Stimulated activated naive CD8-positive, alpha-beta T cell treated with anti-CD3 and anti-CD28 coated beads, Interleukin-15, amount 100 ng/mL, for 72 hours (primary cell): ENCODE data around the gene PTGDS.

Experiments
- ATAC-seq: fragments of 150-1000 bp; cut with Tn5 transposase; 2 replicates; pipeline ENCODE4 v1.10.0; 2021; ENCODE audit warnings: mild to moderate bottlenecking, moderate library complexity
- DNase-seq, 2 donors: peaks; one replicate each; pipeline ENCODE4 v3.0.0; 2021 to 2022
- H3K27ac Mint-ChIP-seq, 2 donors: one replicate each; pipeline ENCODE4 v1.8.0; 2022; ENCODE audit warnings: mild to moderate bottlenecking in 2 of 2, mixed read lengths in 2 of 2, moderate library complexity in 2 of 2
- H3K27me3 Mint-ChIP-seq: one replicate; pipeline ENCODE4 v1.8.0; 2022; ENCODE audit warnings: mixed read lengths
- H3K4me1 Mint-ChIP-seq: one replicate; pipeline ENCODE4 v1.8.0; 2022; ENCODE audit warnings: mild to moderate bottlenecking, mixed read lengths
- H3K4me3 Mint-ChIP-seq, 2 donors: one replicate each; pipeline ENCODE4 v1.8.0; 2022; ENCODE audit warnings: mild to moderate bottlenecking in 2 of 2, mixed read lengths in 2 of 2, moderate library complexity in 1 of 2
- H3K9me3 Mint-ChIP-seq, 2 donors: one replicate each; pipeline ENCODE4 v1.8.0; 2022; ENCODE audit warnings: mixed read lengths in 2 of 2

Gene PTGDS

GRCh38 chr9:136984464-136985026 is 7.2 kb downstream of the PTGDS start:
- ATAC-seq (peak; percentile 26), DNase-seq (no peak)
- Mint-ChIP-seq H3K4me1 (no peaks in the 10 kb centered on the region), H3K27ac (no peak overlapping the region), H3K27me3 (peaks cover 42% of the 10 kb centered on the region), H3K4me3 (no peak overlapping the region), H3K9me3 (no peaks in the 10 kb centered on the region)

DNA sequence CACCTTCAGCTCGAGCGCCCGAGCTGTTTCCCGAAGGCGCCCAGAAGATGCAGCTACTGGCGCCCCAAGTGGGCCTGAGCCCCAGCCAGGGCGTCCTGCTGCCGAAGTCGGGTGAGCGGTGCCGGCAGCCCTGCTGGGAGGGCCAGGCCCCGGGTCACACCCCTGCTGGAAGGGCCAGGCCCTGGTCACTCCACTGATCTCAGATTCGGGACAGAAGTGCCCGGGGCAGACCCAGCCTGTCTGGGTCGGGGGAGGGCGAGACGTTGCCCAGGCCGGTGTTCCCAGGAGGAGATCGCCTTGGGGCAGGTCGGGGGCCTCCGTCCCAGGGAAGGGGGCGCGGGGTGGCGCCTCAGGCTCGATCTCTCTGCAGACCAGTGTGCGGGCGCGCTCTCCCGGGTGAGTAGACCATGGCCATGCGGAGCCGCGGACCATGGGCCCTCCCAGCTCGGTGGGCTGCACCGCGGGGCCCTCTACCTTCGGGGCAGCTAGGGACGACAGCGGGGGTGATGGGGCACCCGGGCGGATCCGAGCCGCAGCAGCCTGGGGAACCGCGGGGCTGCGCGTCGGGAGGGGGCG is 7.8 kb downstream of the PTGDS start:
- Mint-ChIP-seq H3K9me3 (no peaks in the 10 kb centered on the region), H3K4me1 (no peaks in the 10 kb centered on the region), H3K27me3 (peaks cover 48% of the 10 kb centered on the region), H3K4me3 (peak overlapping the region in 1 of 2 donors; percentile 43), H3K27ac (no peak overlapping the region)
- ATAC-seq (peak; percentile 27), DNase-seq (no peak)

DNA sequence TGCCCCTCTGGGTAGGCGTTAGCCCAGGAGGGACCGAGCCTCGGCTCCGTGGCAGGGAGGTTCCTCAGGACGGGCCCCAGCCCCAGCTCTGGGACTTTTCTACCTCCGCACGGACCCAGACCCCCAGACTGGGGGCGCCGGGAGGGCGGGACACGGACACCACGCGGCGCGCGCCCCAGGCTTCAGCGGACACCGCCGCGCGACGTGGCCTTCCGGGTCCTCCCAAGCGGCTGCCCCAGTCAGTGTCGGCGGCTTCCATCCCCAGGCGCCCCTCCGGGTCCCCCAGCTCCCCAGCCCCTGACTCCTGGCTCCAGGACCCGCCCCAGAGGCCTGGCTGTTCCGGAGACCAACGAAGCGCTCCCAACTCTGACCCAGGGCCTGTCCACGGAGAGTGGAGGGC is 8.5 kb downstream of the PTGDS start:
- no peak for ATAC-seq
- DNase-seq: no peak
- H3K9me3 Mint-ChIP-seq: no peaks in the 10 kb centered on the region
- H3K27ac Mint-ChIP-seq: no peak overlapping the region
- H3K4me1 Mint-ChIP-seq: no peaks in the 10 kb centered on the region
- H3K4me3 Mint-ChIP-seq: peak overlapping the region in 1 of 2 donors; percentile 30
- peaks cover 51% of the 10 kb centered on the region for H3K27me3 Mint-ChIP-seq

GRCh38 chr9:136988872-136989271 is 11.6 kb downstream of the PTGDS start:
- Mint-ChIP-seq H3K4me3 (no peak overlapping the region), H3K4me1 (peaks cover 21% of the 10 kb centered on the region), H3K27ac (no peak overlapping the region), H3K9me3 (no peaks in the 10 kb centered on the region), H3K27me3 (peaks cover 45% of the 10 kb centered on the region)
- DNase-seq: no peak
- no peak for ATAC-seq

DNA sequence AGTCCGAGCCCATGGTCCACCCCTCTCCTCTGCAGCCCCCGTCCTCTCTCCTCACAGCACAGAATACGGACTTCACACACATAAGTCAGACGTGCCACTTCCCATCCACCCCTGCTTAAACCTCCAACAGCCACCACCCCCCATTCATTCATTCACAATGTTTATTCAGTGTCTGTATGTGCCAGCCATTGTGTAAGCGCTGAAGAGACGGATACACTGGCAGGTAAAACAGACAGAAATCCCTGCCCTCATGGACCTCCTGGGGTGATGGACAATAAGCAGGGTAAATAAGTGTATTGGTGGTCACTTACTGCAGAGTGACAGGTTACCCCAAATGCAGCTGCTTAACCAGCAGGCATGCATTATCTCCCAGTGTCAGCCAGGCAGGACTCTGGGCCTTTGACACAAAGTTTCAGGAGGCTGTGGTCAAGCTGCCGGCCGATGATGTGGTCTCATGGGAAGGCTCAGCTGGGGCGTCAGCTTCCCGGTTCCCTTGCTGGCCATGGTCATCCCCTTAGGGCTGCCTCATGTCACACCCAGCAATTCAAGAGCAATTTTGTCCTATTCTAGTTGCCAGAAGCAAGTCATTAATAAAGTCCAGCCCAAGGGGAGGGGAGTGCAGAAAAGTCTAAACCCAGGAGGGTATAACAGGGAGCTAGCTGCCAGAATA is 13.1 kb downstream of the PTGDS start:
- H3K27ac Mint-ChIP-seq: no peak overlapping the region

GRCh38 chr9:136991993-136992818 is 14.9 kb downstream of the PTGDS start, which contains the start of gene PAXX:
PAXX (plus strand) TSS chr9:136992422; CDS start chr9:136992444, 22 bp downstream.
- peak within 1 kb of the TSS; percentile 73 to 81 for H3K27ac Mint-ChIP-seq

More for the DNA sequence above, 13.1 kb downstream of the PTGDS start:
- H3K9me3 Mint-ChIP-seq: no peaks in the 10 kb centered on the region
- no peak for ATAC-seq
- H3K27me3 Mint-ChIP-seq: peaks cover 33% of the 10 kb centered on the region
- H3K4me1 Mint-ChIP-seq: peaks cover 29% of the 10 kb centered on the region
- no peak for DNase-seq
- peak overlapping the region; percentile 5 to 31 for H3K4me3 Mint-ChIP-seq

DNA sequence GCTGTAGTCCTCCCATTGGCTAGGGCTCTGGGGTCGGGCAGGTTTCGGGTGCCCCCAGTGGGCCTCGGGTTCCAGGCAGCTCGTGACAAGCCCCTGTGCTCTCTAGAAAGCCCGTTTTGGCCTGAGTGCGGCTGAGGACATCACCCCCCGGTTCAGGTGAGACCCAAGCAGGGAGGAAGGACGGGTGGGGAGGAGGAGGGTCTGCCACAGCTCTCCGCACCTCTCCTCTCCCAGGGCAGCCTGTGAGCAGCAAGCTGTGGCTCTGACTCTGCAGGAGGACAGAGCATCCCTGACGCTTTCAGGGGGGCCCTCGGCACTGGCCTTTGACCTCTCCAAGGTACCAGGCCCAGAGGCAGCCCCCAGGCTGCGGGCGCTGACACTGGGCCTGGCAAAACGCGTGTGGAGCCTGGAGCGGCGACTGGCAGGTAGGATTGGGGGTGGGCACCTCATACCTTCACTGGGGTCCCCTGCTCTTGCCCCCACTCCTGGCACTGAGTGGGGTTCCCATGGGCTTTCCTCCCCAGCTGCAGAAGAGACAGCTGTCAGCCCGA is 15.6 kb downstream of the PTGDS start:
- peaks cover 54% of the 10 kb centered on the region for H3K4me1 Mint-ChIP-seq
- H3K27me3 Mint-ChIP-seq: peaks cover 22% of the 10 kb centered on the region
- peak overlapping the region; percentile 54 to 81 for H3K27ac Mint-ChIP-seq
- peak; percentile 4 for ATAC-seq
- no peaks in the 10 kb centered on the region for H3K9me3 Mint-ChIP-seq
- H3K4me3 Mint-ChIP-seq: peak overlapping the region; percentile 88 to 93
- no peak for DNase-seq

More at GRCh38 chr9:136991993-136992818, 14.9 kb downstream of the PTGDS start, which contains the start of gene PAXX:
- Mint-ChIP-seq H3K4me1 (peaks cover 47% of the 10 kb centered on the region), H3K9me3 (no peaks in the 10 kb centered on the region), H3K4me3 (peak within 1 kb of the TSS; percentile 88 to 93), H3K27me3 (peaks cover 23% of the 10 kb centered on the region)
- DNase-seq (peak; percentile 94 to 98), ATAC-seq (peak; percentile 85)

DNA sequence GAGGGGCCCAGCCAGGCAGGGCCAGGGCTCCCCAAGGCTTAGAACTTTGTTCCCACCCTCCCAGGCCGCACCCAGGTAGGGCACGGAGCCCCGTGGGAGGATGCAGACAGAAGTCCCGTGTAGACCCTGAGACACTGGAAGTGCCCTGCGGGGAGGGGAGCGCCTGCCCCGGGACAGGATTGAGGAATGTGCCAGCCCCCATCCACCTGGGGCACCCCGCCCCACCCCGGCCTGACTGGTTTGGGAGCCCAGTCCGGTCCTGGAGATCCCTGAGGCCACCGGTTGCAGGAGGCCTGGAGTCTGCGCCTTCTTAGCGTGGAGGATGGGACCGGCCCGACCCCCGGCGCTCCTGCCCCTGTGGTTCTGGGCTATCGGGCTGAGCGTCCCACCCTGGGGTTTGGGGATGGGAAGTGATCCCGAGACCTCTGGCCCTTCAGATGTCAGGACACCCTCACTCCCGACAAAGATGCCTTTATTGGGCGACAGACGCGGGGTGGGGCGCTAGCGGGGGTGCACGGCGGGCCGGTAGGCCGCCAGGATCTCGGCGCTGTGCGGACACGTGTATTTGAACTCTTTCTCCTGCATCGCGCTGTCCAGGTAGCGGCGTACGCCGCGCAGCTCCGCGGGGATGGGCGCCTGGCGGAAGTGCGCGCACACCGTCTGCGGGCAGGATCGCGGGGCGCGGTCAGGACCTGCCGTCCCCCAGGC is 17.0 kb downstream of the PTGDS start:
- no peak for ATAC-seq
- Mint-ChIP-seq H3K4me3 (peak overlapping the region; percentile 88 to 93), H3K9me3 (no peaks in the 10 kb centered on the region), H3K4me1 (peaks cover 68% of the 10 kb centered on the region), H3K27me3 (peaks cover 21% of the 10 kb centered on the region), H3K27ac (no peak overlapping the region)
- no peak for DNase-seq

- Mint-ChIP-seq H3K4me1 (peaks cover 74% of the 10 kb centered on the region), H3K27ac (no peak overlapping the region)
Measured at GRCh38 chr9:136994888-136995230, 17.6 kb downstream of the PTGDS start.

DNA sequence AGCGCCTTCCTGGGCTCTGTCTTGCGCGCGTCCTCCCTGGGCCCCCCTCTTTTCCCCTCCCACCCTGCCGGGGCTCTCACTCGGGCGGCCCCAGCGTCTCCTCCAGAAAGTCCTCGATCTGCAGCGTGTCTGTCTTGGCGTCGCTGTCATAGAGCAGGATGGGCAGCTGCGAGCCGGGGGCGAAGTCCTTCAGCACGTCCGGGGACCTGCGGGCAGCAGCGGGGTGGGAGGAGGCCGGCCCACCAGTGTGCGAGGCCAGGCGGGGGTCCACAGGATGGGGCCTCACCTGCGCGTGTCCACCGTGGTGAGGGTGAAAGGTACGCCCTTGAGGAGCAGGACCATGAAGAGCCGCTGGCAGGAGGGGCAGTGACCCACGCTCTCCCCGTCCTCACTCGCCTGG is 18.1 kb downstream of the PTGDS start:
- Mint-ChIP-seq H3K27ac (no peak overlapping the region), H3K4me1 (peaks cover 79% of the 10 kb centered on the region), H3K27me3 (peaks cover 11% of the 10 kb centered on the region), H3K4me3 (no peak overlapping the region), H3K9me3 (no peaks in the 10 kb centered on the region)
- DNase-seq: no peak
- no peak for ATAC-seq

More at GRCh38 chr9:136994888-136995230, 17.6 kb downstream of the PTGDS start:
- Mint-ChIP-seq H3K9me3 (no peaks in the 10 kb centered on the region), H3K4me3 (no peak overlapping the region), H3K27me3 (peaks cover 16% of the 10 kb centered on the region)
- no peak for ATAC-seq
- DNase-seq: no peak

DNA sequence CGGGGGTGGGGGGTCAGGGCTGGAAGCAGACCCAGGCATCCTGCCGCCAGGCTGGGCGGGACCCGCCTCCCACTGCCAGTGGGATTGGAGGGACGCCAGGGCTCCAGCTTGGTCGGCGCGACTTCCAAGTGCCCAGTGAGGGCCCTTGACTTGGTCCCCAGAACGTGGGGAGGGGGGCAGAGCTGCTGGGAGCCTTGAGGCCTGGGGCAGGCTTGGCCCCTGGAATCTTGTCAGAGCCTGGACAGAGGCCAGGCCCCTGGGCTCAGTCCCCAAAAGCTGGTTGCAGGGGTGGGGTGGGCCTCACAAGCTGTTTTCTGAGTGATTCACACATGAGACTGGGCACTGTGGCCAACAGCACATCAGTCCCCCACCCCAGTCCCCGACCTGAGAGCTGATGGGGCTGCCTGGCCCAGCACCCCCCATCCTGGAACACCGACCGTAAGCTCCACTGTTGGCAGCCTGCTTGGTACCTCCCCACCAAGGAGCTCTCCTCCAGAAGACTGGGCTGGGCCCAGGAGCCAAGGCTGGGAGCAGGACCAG is 18.5 kb downstream of the PTGDS start:
- H3K4me1 Mint-ChIP-seq: peaks cover 84% of the 10 kb centered on the region
- no peaks in the 10 kb centered on the region for H3K9me3 Mint-ChIP-seq
- DNase-seq (no peak), ATAC-seq (no peak)
- H3K4me3 Mint-ChIP-seq: peak overlapping the region in 1 of 2 donors; percentile 66
- H3K27ac Mint-ChIP-seq: no peak overlapping the region
- H3K27me3 Mint-ChIP-seq: peaks cover 10% of the 10 kb centered on the region

- H3K4me3 Mint-ChIP-seq: peak within 1 kb of the TSS; percentile 60 to 66
- peaks cover 80% of the 10 kb centered on the region for H3K4me1 Mint-ChIP-seq
- DNase-seq (peak in 1 of 2 donors; percentile 47), ATAC-seq (no peak)
- H3K27me3 Mint-ChIP-seq: peaks cover 10% of the 10 kb centered on the region
- no peaks in the 10 kb centered on the region for H3K9me3 Mint-ChIP-seq
- peak within 1 kb of the TSS in 1 of 2 donors; percentile 80 for H3K27ac Mint-ChIP-seq
Measured at GRCh38 chr9:136996361-136997292, 19.3 kb downstream of the PTGDS start, which contains the start of gene CLIC3. CLIC3 (minus strand) TSS chr9:136996568; CDS start chr9:136996543, 25 bp downstream.

GRCh38 chr9:136997371-136997770 is 20.1 kb downstream of the PTGDS start:
- ATAC-seq (no peak), DNase-seq (no peak)
- Mint-ChIP-seq H3K4me3 (peak overlapping the region; percentile 60 to 66), H3K27me3 (peaks cover 13% of the 10 kb centered on the region), H3K9me3 (no peaks in the 10 kb centered on the region), H3K27ac (no peak overlapping the region), H3K4me1 (peaks cover 78% of the 10 kb centered on the region)
